ENCODE measurements around the gene WDFY2. TPM values are rescaled to one million over a fixed set of nuclear protein-coding genes. Genes with fewer than 3 reads are reported as not detected.

WDFY2 gene
- total and polyA plus RNA-seq, 9 donors: 5.4 to 17.9 (median 12.6) TPM

GRCh38 chr13:51557875-51558612 lies 26.2 kb upstream of the WDFY2 start:
- no peaks in the 10 kb centered on the region for H3K27me3 ChIP-seq
- no peak overlapping the region for H3K27ac ChIP-seq
- intact Hi-C loops (cut with DNase I): no loop called here
- DNase-seq: no peak
- H3K4me3 ChIP-seq: no peak overlapping the region
- no peaks in the 10 kb centered on the region for H3K36me3 ChIP-seq
- TF ChIP-seq EP300 (IDR thresholded peaks at IDR 0.05): no peak
- TF ChIP-seq CTCF (IDR thresholded peaks at IDR 0.05): no peak
- no peak for TF ChIP-seq POLR2A (IDR thresholded peaks at IDR 0.05)
- 40 to 51% (median 40%) methylated on average over 10 of the region's 10 CpGs for WGBS, 3 donors
- no peaks in the 10 kb centered on the region for H3K4me1 ChIP-seq (ENCODE audit: insufficient read depth)
- H3K9me3 ChIP-seq: no peaks in the 10 kb centered on the region

GRCh38 chr13:51559946-51560735 lies 24.1 kb upstream of the WDFY2 start:
- no peaks in the 10 kb centered on the region for H3K4me1 ChIP-seq (ENCODE audit: insufficient read depth)
- no peaks in the 10 kb centered on the region for H3K27me3 ChIP-seq
- no peaks in the 10 kb centered on the region for H3K36me3 ChIP-seq
- no peak overlapping the region for H3K4me3 ChIP-seq
- H3K27ac ChIP-seq: no peak overlapping the region
- no peak for TF ChIP-seq CTCF (IDR thresholded peaks at IDR 0.05)
- TF ChIP-seq EP300 (IDR thresholded peaks at IDR 0.05): no peak
- no peak for TF ChIP-seq POLR2A (IDR thresholded peaks at IDR 0.05)
- DNase-seq: no peak
- intact Hi-C loops (cut with DNase I): no loop called here
- 58 to 79% (median 62%) methylated on average over 1 of the region's 1 CpG for WGBS, 3 donors
- H3K9me3 ChIP-seq: no peaks in the 10 kb centered on the region

- no peak overlapping the region for H3K4me3 ChIP-seq
- H3K9me3 ChIP-seq: no peaks in the 10 kb centered on the region
- TF ChIP-seq POLR2A (IDR thresholded peaks at IDR 0.05): no peak
- no peak for TF ChIP-seq EP300 (IDR thresholded peaks at IDR 0.05)
- no peak for TF ChIP-seq CTCF (IDR thresholded peaks at IDR 0.05)
- no peak for DNase-seq
- no peaks in the 10 kb centered on the region for H3K36me3 ChIP-seq
- H3K27me3 ChIP-seq: no peaks in the 10 kb centered on the region
- no peak overlapping the region for H3K27ac ChIP-seq
- WGBS, 3 donors: 75 to 79% (median 76%) methylated on average over 9 of the region's 9 CpGs
- intact Hi-C loops (cut with DNase I): no loop called here
- no peaks in the 10 kb centered on the region for H3K4me1 ChIP-seq (ENCODE audit: insufficient read depth)
These were observed 22.1 kb upstream of the WDFY2 start for GRCh38 chr13:51562011-51562671.

- intact Hi-C loops (cut with DNase I): no loop called here
- Histone ChIP-seq H3K27me3 (no peaks in the 10 kb centered on the region), H3K4me1 (ENCODE audit: insufficient read depth) (no peaks in the 10 kb centered on the region), H3K4me3 (no peak overlapping the region), H3K36me3 (no peaks in the 10 kb centered on the region), H3K27ac (no peak overlapping the region), H3K9me3 (no peaks in the 10 kb centered on the region)
- DNase-seq: no peak
- TF ChIP-seq EP300 (IDR thresholded peaks at IDR 0.05) (no peak), POLR2A (IDR thresholded peaks at IDR 0.05) (no peak), CTCF (IDR thresholded peaks at IDR 0.05) (no peak)
- WGBS, 3 donors: 57 to 70% (median 69%) methylated on average over 3 of the region's 3 CpGs
These were observed 20.0 kb upstream of the WDFY2 start for GRCh38 chr13:51564252-51564651.
